GM12874 (cell line): ENCODE results near the gene NPSR1.

Experiments
- TF ChIP-seq, protein P1 (sequence below): IDR thresholded peaks from 2 replicates; pipeline ENCODE4 v1.5.1; 2011; ENCODE audit warnings: low read depth, mild to moderate bottlenecking, control low read depth, low read length, moderate library complexity; ENCODE audit not compliant: insufficient read depth

The NPSR1 gene

DNA sequence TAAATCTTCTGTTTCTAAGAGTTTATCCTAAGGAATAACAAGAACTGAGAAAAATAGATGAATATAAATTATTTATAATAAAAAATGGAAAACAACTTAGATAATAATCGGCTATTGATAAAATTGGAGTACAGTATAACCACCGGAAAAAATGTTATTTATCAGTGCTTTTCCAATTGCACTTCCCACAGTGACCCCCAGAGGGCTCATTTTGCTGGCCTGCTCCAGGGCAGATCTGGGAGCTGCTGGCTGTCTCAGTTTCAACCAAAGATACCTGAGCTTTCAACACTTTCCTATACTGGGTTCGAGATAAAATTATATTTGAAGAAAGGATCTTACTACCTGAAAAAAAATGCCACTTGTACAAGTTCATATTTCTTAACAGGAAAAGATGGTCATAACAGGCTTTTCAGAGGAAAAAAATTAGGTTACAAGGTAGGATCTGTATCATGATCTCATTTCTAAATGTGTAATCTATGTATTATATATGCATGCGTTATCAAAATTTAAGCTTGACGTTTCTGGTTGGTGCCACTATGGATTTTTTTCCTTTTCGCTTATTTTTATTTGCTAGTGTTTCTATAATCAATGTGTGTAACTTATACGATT lies 165.7 kb downstream of the NPSR1 start:
- TF ChIP-seq, protein P1, sequence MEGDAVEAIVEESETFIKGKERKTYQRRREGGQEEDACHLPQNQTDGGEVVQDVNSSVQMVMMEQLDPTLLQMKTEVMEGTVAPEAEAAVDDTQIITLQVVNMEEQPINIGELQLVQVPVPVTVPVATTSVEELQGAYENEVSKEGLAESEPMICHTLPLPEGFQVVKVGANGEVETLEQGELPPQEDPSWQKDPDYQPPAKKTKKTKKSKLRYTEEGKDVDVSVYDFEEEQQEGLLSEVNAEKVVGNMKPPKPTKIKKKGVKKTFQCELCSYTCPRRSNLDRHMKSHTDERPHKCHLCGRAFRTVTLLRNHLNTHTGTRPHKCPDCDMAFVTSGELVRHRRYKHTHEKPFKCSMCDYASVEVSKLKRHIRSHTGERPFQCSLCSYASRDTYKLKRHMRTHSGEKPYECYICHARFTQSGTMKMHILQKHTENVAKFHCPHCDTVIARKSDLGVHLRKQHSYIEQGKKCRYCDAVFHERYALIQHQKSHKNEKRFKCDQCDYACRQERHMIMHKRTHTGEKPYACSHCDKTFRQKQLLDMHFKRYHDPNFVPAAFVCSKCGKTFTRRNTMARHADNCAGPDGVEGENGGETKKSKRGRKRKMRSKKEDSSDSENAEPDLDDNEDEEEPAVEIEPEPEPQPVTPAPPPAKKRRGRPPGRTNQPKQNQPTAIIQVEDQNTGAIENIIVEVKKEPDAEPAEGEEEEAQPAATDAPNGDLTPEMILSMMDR, result peak; percentile 76

GRCh38 chr7:34825221-34825620 lies 167.2 kb downstream of the NPSR1 start:
- TF ChIP-seq, protein P1, result no peak

DNA sequence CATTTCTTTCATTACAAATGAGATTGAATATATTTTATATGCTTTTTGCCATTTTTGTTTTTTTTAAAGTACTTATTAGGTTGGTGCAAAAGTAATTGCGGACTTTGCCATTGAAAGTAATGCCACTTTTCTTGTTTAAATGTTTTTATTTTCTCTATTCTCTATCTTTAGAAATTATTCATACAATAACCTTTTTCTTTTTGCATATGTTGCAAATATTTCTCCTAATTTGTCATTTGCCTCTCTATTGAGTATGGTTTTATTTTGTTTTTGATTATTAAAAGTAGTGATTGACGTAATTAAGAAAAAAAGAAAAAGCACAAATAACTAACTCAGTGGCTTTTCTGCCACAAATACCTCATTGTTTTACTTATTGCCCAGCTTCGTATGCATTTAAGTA lies 172.4 kb downstream of the NPSR1 start:
- TF ChIP-seq, protein P1, result no peak

- TF ChIP-seq, protein P1, result no peak
These were observed 173.4 kb downstream of the NPSR1 start for GRCh38 chr7:34831436-34831835.

DNA sequence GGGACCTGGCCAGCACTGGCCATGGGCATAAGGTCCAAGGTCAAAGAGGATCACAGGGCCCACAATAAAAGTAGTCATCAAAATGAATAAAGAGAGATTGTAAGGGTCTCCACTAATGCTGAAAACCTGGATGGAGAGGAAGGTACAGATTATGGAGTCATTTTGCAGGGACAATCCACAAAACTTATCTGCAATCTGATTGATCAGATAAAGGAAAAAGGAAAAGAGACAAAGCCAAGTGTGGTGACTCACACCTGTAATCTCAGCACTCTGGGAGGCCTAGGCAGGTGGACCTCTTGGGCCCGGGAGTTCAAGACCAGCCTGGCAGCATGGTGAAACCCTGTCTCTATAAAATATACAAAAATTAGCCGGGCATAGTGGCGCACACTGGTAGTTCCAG lies 174.0 kb downstream of the NPSR1 start:
- TF ChIP-seq, protein P1, result no peak

- TF ChIP-seq, protein P1, result no peak
These were observed 178.0 kb downstream of the NPSR1 start for GRCh38 chr7:34835901-34836600.

- TF ChIP-seq, protein P1, result no peak
These were observed 179.3 kb downstream of the NPSR1 start for GRCh38 chr7:34837316-34837715.
